ENCODE measurements around the gene CACNA1I.

GRCh38 chr22:39600491-39601179 lies 30.1 kb downstream of the CACNA1I start:
- TF ChIP-seq, protein P1, sequence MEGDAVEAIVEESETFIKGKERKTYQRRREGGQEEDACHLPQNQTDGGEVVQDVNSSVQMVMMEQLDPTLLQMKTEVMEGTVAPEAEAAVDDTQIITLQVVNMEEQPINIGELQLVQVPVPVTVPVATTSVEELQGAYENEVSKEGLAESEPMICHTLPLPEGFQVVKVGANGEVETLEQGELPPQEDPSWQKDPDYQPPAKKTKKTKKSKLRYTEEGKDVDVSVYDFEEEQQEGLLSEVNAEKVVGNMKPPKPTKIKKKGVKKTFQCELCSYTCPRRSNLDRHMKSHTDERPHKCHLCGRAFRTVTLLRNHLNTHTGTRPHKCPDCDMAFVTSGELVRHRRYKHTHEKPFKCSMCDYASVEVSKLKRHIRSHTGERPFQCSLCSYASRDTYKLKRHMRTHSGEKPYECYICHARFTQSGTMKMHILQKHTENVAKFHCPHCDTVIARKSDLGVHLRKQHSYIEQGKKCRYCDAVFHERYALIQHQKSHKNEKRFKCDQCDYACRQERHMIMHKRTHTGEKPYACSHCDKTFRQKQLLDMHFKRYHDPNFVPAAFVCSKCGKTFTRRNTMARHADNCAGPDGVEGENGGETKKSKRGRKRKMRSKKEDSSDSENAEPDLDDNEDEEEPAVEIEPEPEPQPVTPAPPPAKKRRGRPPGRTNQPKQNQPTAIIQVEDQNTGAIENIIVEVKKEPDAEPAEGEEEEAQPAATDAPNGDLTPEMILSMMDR (conservative IDR thresholded peaks at IDR 0.05 in 1 of 2, IDR thresholded peaks at IDR 0.05 in 1 of 2; ENCODE audit: extremely low read depth in 1 of 2, insufficient read depth in 1 of 2, low read depth in 1 of 2, low read length in 2 of 2) = no peak
- TF ChIP-seq EZH2 (IDR thresholded peaks at IDR 0.05; ENCODE audit: borderline replicate concordance, low read length) = no peak

All from mammary epithelial cell (primary cell).